GM13976 (cell line): Measurements from ENCODE around the gene LMNTD1.

ENCODE experiments used
- DNase-seq: peaks from one replicate; pipeline ENCODE4 v3.0.0; 2012; ENCODE audit warnings: low spot score
- in situ Hi-C: fragments of 300-500 bp; cut with MboI; formaldehyde crosslinking; loops from one replicate; pipeline ENCODE4 v1.12.0; 2022; ENCODE audit warnings: low sequenced_read_pairs, mixed read lengths, inconsistent platforms; ENCODE audit not compliant: unreplicated experiment
- TF ChIP-seq, protein P1 (sequence below): IDR thresholded peaks from 2 replicates; pipeline ENCODE4 v1.5.1; 2012; ENCODE audit warnings: borderline replicate concordance, mild to moderate bottlenecking; ENCODE audit not compliant: insufficient read depth; ENCODE audit errors: extremely low read depth, missing control alignments, control extremely low read depth

The LMNTD1 gene

DNA sequence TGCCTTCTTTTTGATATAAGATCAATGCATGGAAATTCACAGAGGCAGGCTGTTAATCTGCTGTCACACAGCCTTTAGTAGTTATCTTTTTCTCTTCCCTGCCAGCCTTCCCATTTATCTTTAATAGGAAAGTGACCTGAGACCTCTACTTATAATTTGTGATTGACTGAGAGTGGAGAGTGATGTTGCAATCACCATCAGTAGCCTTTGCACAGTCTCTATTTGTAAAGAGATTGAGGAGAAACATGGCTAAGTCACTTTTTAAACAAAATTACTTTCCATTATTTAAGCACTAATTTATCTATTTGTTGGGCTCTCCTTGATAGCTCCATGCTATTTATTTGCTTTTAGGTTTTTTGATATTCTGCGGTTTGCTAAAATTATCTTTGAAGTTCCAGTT, 19.9 kb downstream of the LMNTD1 start:
- TF ChIP-seq, protein P1, sequence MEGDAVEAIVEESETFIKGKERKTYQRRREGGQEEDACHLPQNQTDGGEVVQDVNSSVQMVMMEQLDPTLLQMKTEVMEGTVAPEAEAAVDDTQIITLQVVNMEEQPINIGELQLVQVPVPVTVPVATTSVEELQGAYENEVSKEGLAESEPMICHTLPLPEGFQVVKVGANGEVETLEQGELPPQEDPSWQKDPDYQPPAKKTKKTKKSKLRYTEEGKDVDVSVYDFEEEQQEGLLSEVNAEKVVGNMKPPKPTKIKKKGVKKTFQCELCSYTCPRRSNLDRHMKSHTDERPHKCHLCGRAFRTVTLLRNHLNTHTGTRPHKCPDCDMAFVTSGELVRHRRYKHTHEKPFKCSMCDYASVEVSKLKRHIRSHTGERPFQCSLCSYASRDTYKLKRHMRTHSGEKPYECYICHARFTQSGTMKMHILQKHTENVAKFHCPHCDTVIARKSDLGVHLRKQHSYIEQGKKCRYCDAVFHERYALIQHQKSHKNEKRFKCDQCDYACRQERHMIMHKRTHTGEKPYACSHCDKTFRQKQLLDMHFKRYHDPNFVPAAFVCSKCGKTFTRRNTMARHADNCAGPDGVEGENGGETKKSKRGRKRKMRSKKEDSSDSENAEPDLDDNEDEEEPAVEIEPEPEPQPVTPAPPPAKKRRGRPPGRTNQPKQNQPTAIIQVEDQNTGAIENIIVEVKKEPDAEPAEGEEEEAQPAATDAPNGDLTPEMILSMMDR, result no peak
- DNase-seq, result no peak
- in situ Hi-C loops, result no loop called here

DNA sequence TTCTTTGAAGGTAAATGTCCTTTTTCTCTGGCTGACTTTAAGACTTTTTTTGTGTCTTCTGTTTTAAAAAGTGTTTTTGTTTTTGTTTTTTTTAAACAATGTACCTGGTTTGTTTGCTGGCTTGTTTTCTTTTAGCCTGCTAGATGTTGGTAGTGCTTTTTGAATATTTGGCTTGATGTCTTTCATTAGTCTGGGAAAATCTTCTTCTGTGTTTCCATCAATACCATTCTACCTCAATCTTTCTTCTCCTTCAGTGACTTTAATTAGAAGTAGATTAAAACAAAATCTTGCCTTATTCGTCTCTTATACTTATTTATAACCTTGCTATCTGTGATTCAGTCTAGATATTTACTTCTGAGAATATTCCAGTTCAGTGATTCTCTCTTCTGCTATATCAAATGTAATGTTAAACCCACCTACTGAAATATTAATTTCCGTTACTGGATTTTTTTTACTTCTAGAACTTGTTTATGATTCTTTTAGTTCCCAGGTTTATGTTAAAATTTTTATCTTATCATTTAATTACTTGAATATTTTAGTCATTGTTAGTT, 21.5 kb downstream of the LMNTD1 start:
- TF ChIP-seq, protein P1, result no peak
- in situ Hi-C loops, result no loop called here
- DNase-seq, result no peak

DNA sequence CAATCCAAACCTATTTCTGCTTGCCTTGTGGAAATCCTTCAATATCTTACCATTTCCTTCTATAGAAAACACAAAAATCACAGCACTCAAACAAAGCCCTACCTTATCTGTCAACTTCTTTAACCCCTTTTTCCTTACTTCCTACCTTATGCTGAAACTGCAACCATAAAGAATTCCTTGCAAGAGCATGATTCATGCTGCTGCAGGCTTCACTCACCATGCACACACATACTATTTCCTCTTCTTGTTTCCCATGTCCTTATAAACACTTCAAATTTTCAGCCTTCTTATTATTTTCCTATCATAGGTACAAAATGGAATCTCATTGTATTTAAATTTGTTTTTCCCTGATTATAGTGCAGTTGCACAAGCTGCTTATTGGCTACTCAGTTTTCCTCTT, 23.3 kb downstream of the LMNTD1 start:
- no peak for DNase-seq
- in situ Hi-C loops, result no loop called here
- TF ChIP-seq, protein P1, result no peak

DNA sequence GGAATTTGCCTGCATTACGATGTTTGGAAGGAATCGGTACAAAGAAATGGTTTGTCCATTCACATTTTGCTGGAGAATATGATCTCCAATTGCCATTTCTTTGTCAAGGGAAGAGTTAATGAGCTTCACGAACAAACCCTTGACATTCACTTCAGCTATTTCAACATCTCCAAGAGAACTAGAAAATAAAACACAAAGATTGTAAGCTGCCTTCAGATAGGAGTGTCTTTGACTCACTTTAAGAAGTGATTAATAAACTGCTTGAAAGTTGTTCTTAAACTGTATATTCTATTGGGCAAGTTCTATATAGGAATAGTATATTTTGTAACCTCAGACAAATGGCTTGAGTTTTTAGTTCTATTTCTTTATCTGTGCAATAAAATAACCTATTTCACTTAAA, 26.3 kb downstream of the LMNTD1 start:
- TF ChIP-seq, protein P1, result no peak
- DNase-seq, result no peak
- in situ Hi-C loops, result no loop called here

DNA sequence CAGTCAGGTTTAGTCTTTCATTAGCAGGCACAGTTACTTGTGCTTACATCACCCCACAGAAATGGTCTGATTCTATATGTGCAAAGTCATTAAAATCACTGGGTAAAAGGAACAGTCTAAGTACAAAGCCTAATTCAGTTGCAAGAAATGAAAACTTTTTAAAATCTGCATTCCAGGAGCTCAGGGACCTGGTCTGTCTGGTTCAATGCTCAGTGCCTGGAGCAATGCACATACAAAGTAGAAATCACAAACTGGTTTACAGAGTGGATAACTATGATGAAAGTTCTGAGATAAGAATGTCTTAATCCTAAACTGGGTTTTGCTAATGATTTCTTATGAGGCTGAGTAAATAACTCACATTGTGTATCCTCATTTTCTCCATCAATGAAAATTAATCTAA, 28.7 kb downstream of the LMNTD1 start:
- TF ChIP-seq, protein P1, result no peak
- in situ Hi-C loops, result no loop called here
- DNase-seq, result no peak

DNA sequence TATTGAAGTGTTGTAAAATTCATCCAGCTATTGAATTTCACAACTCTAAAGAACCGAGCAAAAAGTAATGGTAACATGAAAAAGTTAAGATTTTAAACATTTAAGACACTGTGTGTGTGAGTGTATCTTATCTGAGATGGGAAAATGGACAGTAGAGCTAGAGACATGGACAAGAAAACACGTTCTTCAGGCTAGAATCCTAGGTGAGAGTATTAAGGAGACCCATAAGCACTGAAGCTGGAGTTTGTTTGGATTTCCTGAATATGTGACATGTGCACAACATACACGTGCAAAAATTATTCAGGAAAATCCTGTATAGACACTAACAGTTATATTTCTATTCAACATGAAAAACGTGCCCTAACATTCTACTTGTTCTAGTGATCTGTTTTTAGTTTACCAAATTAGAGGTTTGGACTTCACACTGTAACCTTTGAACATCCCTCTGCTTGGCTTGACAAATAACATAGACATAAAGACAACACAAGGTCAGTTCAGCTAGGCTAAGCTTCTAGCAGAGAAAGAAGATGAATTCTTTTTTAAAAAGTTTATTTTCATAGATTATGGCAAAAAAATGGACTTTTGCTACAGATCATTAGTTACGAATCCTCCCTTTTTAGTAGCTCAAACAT, 31.3 kb downstream of the LMNTD1 start:
- TF ChIP-seq, protein P1, result no peak
- in situ Hi-C loops, result no loop called here
- DNase-seq, result no peak

DNA sequence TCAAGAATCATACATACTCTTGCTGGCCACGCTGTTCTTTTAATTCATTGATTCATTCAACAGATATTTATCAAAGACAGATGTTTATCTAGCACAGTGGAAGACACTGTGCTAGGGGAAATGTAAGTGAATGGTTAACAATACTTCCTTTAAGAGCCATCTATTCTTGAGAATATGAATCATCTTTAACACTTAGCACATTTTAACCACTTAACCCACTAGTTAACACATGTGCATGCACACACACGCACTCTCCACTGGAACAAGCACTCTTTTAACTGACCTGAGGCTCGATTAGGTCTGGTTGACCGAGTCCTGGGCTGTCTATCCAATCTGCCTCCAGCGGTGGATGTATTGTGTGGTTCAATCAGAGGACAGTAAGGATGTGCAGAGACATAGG, 34.6 kb downstream of the LMNTD1 start:
- TF ChIP-seq, protein P1, result no peak
- no peak for DNase-seq
- in situ Hi-C loops, result no loop called here
